ENCODE results near the gene SMC1B.

Gene SMC1B

GRCh38 chr22:45318558-45319323, 94.7 kb downstream of the SMC1B start:
- no peak for DNase-seq

GRCh38 chr22:45318168-45318557, 95.2 kb downstream of the SMC1B start:
- DNase-seq: peak; percentile 90

DNA sequence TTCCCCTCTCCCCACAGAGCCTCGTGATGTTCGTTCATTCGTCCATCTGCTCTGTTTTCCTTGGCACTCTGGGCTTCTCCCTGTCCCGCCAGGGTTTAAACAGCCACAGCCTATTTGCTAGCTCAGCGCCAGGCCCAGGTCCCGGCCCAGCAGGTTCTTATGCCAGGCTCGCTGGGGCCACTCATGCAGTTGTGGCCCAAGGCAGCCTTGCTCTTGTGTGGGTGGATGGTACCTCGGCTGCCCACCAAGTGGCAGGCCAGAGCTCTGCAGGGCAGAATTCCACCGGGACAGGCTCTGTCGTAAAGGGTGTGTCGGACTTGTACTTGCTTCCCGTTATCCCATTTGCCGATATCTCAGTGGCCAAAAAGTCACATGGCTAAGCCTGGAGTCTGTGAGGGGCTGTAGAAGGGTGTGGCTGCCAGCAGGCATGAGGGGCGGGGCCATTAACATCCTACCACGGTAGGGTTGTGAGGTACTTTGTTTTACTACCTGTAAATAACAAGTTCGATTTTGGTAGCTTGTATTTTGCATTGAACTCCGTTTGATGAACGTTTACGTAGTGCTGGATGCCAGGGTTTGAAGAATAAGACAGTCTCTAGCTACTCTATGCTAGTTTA, 95.7 kb downstream of the SMC1B start:
- DNase-seq: no peak

DNA sequence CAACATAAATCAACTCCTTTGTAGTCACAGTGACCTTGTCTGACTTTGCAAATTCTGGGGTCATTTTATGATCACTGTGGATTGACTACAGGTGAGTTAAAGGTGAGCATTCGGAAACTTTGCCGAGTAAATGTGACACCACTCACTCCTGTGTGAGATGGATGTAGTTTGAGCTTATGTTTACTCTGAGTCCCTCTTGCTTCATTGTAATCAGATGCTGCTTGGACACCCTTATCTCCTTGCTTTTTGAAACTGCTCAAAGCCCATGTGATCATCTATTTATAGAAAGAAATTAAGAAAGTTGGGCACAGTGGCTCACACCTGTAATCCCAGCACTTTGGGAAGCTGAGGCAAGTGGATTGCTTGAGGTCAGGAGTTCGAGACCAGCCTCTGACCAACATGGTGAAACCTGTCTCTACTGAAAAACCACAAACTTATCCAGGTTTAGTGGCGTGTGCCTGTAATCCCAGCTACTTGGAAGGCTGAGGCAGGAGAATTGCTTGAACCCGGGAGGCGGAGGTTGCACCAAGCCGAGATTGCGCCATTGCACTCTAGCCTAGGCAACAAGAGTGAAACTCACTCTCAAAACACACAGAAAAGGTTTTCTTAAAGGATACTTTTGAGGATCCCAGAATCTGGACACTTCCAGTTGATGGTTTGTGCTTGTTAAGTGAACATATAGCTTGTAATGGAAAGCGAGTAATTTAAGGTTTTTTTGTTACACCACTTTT, 96.4 kb downstream of the SMC1B start:
- DNase-seq: no peak

DNA sequence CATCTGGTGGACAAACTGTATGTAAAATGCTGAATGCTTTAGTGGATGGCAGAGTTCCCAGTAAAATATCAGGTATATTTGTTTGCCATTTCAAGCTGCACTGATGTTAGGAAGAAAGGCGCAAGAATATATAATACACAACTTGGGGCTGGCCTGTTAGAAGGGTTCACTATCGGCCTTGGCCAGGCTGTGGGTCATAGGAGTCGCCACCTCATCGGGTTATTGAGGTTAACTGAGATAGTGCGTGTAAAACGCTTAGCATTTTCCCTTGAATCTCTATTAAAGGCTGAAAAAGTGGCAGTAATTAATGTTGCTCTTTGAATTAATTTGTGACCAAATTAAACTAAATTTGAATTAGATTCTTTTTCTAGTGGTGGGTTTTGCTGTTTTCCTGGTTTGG, 98.6 kb downstream of the SMC1B start:
- DNase-seq: no peak

GRCh38 chr22:45314054-45314721, 99.2 kb downstream of the SMC1B start:
- DNase-seq: no peak

GRCh38 chr22:45312856-45313255, 100.5 kb downstream of the SMC1B start:
- no peak for DNase-seq

GRCh38 chr22:45312415-45312814, 101.0 kb downstream of the SMC1B start:
- DNase-seq: no peak

DNA sequence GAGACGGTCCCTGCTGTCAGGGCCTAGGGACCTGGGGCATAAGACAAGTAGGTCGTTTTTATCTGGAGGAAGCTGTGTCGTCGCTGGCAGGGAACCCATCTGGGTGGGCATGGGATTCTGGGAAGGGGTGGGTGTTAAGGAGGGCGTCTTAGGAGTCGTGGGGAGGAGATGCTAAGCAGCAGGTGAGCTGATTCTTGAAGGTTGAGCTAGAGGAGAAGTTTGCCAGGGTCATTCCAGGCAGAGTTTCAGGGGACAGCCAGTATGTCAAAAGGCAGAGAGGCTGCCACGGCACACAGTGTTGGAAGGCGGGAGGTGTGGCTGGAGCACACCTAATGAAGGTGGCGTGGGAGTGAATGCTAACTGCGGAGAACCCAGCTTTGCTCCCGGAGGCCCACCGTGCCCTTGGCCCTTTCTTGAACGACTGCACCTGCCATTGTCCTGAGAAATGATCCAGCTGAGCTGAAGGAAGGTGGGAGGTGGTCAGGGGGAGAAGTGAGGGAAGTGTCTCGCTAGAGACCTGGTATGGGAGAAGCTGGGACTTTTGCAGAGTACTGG, 102.3 kb downstream of the SMC1B start:
- DNase-seq: no peak

DNA sequence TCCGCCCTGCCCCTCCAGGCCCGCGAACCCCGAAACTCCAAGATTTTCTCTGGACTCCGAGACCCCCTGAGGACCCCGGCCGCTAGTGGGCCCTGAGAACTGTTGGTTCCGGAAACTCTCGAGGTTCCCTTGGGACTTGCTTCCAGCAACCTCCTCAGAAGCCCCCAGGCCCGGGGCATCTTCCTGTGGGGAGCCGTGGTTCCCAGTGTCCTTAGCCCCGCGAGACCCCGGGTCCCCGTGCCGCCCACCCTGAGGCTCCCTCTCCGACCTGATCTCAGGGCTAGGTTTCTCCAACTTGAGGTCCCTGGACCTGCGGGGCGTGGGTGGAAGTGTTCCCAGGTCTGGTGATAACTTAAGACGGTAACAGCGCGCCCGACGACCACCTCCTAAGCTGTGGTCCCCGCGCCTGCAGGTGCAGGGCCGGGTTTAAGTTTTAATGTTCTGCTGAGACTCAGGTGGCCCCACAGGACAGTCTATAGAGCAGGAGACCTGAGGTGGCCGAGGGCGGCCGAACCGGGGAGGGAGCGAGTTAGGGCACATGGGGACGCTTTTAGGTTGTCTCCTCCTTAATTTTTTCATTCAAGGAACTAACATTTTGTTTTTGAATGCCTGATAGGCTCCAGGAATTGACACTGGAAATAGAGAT, 102.9 kb downstream of the SMC1B start:
- no peak for DNase-seq

DNA sequence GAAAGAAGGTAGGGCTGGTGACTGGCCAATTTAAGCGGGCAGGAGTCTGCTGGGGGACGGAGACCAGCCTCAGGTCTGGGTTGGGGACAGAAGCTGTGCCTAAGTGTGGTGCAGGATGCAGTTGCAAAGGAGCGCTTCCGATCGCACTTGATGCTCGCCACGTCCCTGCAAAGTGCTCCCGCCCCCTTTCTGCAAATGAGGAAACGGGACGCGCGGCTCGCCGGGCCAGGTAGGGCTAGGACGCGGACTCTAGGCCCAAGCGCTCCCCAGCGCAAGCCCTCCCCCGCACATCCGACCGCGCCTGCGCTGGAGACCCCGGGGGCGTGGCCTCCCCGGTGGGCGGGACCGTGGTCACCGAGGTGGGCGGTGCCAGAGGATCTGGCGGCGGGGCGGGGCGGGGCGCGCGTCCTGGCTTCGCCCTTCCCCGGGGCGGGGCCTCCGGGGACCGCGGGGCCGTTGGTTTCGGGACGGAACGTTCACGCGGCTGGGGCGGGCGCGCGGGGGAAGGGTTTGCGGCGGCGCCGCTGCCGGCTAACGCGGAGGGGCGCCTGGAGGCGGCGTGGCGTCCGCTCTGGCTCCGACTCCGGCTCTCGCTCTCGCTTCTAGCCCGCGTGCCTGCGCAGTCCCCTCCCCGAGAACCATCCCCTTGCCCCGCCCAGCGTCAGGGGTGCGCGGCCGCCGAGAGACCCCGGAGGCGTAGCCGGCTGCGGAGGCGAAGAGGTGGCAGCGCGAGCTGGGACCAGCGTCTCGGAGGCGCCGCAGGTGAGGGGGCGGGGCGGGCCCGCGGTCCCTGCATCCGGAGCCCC, 103.8 kb downstream of the SMC1B start, which contains the start of gene FAM118A:
TSS of gene FAM118A (plus strand) at position 513 of the 806 bp plus-strand sequence. CDS start 12,446 bp downstream, outside the sequence.
- peak; percentile 80 for DNase-seq

DNA sequence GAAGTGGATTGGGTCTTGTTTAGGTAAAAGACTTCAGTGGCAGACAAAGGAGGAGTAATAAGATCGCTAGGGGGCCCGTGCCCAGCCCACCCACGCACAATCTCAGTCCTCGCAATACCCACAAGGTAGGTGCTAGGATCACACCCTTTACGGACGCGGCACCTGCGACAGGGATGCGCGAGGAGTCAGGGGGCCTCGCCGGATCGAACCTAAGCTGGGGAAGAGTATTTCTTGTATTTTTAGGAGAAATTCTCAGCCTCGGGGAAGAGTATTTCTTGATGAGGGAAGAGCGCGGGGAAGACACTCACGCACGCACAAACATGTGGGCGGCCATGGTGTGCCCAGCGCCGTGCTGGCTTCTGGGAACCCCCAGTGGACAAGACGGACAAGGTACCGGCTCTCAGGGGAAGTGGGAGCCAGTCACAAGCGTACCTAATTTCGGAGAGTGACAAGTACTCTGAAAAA, 104.4 kb downstream of the SMC1B start:
- no peak for DNase-seq

DNA sequence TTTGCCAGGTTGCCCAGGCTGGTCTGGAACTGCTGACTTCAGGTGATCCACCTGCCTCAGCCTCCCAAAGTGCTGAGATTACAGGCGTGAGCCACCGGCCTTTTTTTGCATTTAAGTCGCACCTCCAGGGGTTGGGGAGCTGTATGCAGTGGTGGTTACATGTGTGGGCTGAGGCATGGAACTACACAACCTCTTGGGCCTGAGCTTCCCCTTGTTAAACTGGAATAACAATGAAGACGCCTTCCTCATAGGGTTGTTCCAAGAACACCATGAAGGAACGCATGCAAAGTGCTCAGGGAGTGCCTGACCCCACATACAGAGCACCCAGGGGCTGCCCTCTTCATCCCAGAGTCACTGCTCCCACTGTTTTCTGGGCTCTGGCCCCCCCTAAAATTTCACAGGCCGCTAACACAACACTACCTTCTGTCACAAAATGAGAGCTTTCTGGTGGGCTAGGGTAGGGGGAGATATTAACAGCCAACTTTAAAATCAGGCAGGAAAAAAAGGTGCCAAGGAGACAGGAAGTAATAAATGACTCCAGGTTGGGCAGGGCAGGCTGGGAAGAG, 104.9 kb downstream of the SMC1B start:
- no peak for DNase-seq

DNA sequence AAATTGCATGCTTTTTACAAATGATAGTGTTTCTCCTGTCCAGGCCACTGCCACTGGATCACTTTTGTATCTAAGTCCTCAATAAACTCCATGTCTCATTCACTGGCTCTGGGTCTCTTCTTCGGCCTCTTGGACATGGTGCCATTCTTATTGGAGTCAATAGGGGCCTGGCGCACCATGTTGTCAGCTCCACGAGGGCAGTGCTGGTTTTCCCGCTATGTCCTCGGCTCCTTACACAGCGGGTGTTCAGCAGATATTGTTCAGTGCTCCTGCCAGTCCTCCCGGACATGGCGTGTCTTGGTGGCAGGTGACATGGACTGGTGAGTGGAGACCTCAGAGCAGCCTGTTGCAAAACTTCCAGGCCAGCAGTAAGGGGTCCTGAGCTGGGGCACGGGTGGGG, 107.3 kb downstream of the SMC1B start:
- no peak for DNase-seq

DNA sequence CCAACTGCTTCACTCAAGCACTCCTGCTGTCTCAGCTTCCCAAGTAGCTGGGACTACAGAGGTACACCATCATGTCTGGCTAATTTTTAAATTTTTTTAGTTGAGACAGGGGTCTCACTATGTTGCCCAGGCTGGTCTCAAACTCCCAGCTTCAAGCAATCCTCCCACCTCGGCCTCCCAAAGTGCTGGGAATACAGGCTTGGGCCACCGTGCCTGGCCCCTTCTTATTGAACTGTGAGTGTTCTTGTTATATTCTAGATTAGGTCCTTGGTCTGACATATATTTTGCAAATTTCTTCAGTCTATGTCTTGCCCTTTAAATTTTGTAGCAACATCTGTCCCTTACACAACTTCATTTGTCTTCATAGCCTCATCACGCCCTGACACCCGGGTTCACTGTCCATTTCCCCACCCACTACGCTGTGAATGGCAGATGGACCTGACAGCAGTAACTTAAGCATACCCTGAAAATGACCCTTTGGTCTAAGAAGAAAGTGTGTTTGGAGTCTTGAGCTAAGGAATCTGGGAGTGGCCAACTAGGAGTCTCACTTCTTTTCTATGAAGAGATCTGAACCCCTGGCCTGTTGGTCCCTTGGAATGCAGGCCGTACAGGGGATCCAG, 107.8 kb downstream of the SMC1B start:
- no peak for DNase-seq

DNA sequence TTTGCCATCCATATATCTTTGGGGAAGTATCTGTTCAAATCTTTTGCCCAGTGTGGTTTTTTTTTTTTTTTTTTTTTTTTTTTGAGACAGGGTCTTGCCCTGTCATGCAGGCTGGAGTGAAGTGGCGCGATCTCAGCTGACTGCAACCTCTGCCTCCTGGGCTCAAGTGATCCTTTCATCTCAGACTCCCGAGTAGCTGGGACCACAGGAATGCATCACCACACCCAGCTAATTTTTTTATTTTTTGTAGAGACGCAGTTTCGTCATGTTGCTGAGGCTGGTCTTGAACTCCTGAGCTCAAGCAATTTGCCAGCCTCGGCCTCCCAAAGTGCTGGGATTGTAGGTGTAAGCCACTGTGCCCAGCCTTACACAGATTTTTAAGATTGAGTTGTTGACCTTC, 108.4 kb downstream of the SMC1B start:
- DNase-seq: no peak

- DNase-seq: no peak
These were observed 110.2 kb downstream of the SMC1B start for GRCh38 chr22:45303181-45303580.

DNA sequence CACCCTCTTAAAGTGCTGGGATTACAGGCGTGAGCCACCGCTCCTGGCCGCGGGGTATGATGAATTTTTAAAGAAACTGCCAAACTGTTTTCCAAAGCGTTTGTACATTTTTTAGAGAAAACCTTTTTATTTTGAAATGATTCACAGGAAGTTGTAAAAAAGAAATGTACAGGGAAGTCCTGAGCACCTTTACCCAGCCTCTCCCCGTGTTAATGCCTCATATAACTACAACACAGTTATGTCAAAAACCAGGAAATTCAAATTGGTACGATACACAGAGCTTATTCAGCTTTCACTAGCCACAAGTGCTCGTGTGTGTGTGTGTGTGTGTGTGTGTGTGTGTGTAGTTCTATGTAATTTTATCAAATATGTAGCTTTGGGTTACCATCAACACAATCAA, 110.6 kb downstream of the SMC1B start:
- DNase-seq: no peak

DNA sequence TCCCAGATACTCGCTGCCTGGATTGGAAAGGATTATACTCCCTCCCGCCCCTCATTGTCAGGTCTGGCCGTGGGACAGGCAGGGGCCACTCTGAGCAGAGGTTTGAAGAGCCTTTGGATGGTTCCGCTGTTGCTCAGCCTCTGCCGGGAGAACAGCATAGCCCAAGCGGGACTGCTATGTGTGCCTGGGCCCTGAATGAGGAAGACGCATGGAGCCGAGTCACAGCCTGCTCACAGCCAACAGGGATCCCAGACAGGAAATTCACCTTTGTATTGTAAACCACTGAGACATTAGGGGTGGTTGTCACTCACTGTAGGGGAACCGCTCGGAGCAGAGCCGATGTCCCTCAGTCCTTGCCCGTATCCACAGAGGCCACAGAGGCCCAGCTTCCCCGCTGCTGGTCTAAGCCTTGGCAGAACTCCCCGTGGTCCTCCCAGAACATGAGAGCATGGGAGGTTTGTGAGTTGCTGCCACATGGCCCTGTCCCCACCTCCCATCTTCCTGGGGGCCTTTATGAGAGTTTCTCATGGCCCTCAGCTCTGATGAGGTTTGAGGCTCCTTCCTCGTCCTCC, 114.4 kb downstream of the SMC1B start:
- DNase-seq: no peak

DNA sequence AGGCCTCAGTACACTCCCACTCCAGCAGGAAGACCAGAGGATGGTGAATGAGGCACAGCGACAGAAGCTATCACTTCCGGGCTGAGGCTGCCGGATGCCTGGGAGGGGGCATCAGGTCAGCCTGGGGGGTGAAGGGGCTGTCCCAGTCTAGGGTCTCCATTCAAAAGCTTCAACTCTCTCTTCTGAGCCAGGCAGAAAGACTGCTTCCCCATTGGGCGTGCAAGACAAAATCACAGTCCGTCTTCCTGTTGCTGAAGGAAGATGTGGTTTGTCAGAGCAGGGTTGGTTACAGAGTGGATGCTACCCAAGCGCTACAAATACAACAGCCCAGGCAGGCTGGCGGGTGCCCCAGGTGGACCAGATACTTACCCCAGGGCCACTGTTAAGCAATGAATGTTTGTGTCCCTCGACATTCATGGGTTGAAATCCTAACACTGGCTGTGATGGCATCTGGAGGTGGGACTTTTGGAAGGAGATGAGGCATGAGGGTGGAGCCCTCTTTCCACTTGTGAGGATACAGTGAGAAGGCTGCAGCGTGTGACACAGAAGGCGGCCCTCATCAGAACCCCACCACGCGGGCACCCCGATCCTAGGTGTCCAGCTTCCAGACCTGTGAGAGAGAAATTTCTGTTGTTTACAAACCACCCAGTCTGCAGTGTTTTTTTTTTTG, 116.6 kb downstream of the SMC1B start:
- no peak for DNase-seq
